Thoracic aorta (tissue), 2 donors: ENCODE results near the gene RNF157. TPM values are rescaled to one million over a fixed set of nuclear protein-coding genes. Genes with fewer than 3 reads are reported as not detected.

Experiments used
- ATAC-seq: fragments of 150-250 bp; one replicate; pipeline ENCODE4 v1.8.0; 2017; ENCODE audit warnings: low read depth; ENCODE audit not compliant: insufficient number of reproducible peaks, low FRiP score
- DNase-seq: peaks from one replicate; pipeline ENCODE4 v3.0.0-alpha.2; 2020; ENCODE audit warnings: low spot score
- H3K27ac ChIP-seq, 2 donors: fragments of 200-600 bp; sonication (generic); 1 replicate in 1 of 2; 2 replicates in 1 of 2; pipeline ENCODE4 v1.5.1; 2016; ENCODE audit warnings: mild to moderate bottlenecking in 2 of 2, moderate library complexity in 2 of 2
- H3K27me3 ChIP-seq: fragments of 200-600 bp; sonication (generic); replicated peaks from 2 replicates; pipeline ENCODE4 v1.6.0; 2016; ENCODE audit warnings: mild to moderate bottlenecking; ENCODE audit not compliant: insufficient read depth
- H3K36me3 ChIP-seq: fragments of 200-600 bp; sonication (generic); one replicate; pipeline ENCODE4 v1.5.1; 2016
- H3K4me1 ChIP-seq, 2 donors: fragments of 200-600 bp; sonication (generic); 1 replicate in 1 of 2; 2 replicates in 1 of 2; pipeline versions ENCODE4 v1.5.1 to v1.6.0; 2016; ENCODE audit warnings: low read depth in 2 of 2, mild to moderate bottlenecking in 1 of 2; ENCODE audit not compliant: control insufficient read depth in 1 of 2
- H3K4me3 ChIP-seq: fragments of 200-600 bp; sonication (generic); 2 replicates; pipeline ENCODE4 v1.5.1; 2016; ENCODE audit warnings: mild to moderate bottlenecking
- H3K9me3 ChIP-seq: fragments of 200-600 bp; sonication (generic); 2 replicates; pipeline ENCODE4 v1.5.1; 2016
- CTCF ChIP-seq: fragments of 200-600 bp; sonication (generic); IDR thresholded peaks from one replicate; pipeline ENCODE4 v1.5.1; 2019; ENCODE audit warnings: antibody characterized with exemption
- total RNA-seq, 2 donors: library from RNA; depleted of rRNA; stranded (reverse); fragments of >200 nt; gene quantifications; one replicate each; pipeline versions ENCODE4 v1.1.0 to v1.2.3, GENCODE V29; 2016

Gene RNF157
- total RNA-seq, 2 donors from 2014 or later = 0.41 to 1.9 TPM

- Histone ChIP-seq H3K27ac (peak overlapping the region; percentile 16 to 34), H3K4me3 (peak overlapping the region; percentile 60), H3K36me3 (peaks cover 4% of the 10 kb centered on the region), H3K9me3 (no peaks in the 10 kb centered on the region), H3K27me3 (no peaks in the 10 kb centered on the region), H3K4me1 (peaks cover 24 to 31% of the 10 kb centered on the region in 2 donors)
- ATAC-seq (no peak), DNase-seq (no peak)
- TF ChIP-seq CTCF = no peak
These were observed 32.5 kb upstream of the RNF157 start for GRCh38 chr17:76272541-76273444.

- DNase-seq = no peak
- no peak for ATAC-seq
- H3K9me3 ChIP-seq = no peaks in the 10 kb centered on the region
- H3K4me3 ChIP-seq = peak overlapping the region; percentile 60
- H3K27ac ChIP-seq = peak overlapping the region; percentile 16 to 34
- peaks cover 4% of the 10 kb centered on the region for H3K36me3 ChIP-seq
- H3K4me1 ChIP-seq = peaks cover 32 to 40% of the 10 kb centered on the region in 2 donors
- H3K27me3 ChIP-seq = no peaks in the 10 kb centered on the region
- no peak for TF ChIP-seq CTCF
These were observed 31.6 kb upstream of the RNF157 start for GRCh38 chr17:76271669-76272540.

- peak overlapping the region; percentile 60 for H3K4me3 ChIP-seq
- H3K4me1 ChIP-seq = peaks cover 38 to 47% of the 10 kb centered on the region in 2 donors
- no peak overlapping the region for H3K27ac ChIP-seq
- DNase-seq = no peak
- H3K27me3 ChIP-seq = no peaks in the 10 kb centered on the region
- ATAC-seq = no peak
- TF ChIP-seq CTCF = no peak
- H3K36me3 ChIP-seq = peaks cover 4% of the 10 kb centered on the region
- H3K9me3 ChIP-seq = no peaks in the 10 kb centered on the region
These were observed 30.7 kb upstream of the RNF157 start for GRCh38 chr17:76270770-76271668.

DNA sequence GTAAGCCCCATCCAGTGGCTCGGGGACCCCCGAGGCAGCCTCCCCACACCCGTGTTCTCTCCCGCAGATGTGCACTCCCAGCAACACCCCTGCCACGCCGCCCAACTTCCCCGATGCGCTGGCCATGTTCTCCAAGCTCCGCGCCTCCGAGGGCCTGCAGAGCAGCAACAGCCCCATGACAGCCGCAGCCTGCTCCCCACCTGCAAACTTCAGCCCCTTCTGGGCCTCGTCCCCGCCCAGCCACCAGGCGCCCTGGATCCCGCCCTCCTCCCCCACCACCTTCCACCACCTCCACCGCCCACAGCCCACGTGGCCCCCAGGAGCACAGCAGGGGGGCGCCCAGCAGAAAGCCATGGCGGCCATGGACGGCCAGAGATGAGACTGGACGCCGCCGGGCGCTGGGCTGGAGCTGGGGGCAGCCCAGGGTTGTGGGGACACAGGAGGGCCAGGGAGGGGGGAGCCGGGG lies 29.9 kb upstream of the RNF157 start:
- no peak for DNase-seq
- H3K9me3 ChIP-seq = no peaks in the 10 kb centered on the region
- no peak overlapping the region for H3K4me3 ChIP-seq
- no peak for ATAC-seq
- no peak overlapping the region for H3K27ac ChIP-seq
- no peaks in the 10 kb centered on the region for H3K27me3 ChIP-seq
- H3K4me1 ChIP-seq = peaks cover 38 to 47% of the 10 kb centered on the region in 2 donors
- TF ChIP-seq CTCF = no peak
- H3K36me3 ChIP-seq = peaks cover 4% of the 10 kb centered on the region
